ENCODE data around the gene BRCA2.

BRCA2 gene, protein sequence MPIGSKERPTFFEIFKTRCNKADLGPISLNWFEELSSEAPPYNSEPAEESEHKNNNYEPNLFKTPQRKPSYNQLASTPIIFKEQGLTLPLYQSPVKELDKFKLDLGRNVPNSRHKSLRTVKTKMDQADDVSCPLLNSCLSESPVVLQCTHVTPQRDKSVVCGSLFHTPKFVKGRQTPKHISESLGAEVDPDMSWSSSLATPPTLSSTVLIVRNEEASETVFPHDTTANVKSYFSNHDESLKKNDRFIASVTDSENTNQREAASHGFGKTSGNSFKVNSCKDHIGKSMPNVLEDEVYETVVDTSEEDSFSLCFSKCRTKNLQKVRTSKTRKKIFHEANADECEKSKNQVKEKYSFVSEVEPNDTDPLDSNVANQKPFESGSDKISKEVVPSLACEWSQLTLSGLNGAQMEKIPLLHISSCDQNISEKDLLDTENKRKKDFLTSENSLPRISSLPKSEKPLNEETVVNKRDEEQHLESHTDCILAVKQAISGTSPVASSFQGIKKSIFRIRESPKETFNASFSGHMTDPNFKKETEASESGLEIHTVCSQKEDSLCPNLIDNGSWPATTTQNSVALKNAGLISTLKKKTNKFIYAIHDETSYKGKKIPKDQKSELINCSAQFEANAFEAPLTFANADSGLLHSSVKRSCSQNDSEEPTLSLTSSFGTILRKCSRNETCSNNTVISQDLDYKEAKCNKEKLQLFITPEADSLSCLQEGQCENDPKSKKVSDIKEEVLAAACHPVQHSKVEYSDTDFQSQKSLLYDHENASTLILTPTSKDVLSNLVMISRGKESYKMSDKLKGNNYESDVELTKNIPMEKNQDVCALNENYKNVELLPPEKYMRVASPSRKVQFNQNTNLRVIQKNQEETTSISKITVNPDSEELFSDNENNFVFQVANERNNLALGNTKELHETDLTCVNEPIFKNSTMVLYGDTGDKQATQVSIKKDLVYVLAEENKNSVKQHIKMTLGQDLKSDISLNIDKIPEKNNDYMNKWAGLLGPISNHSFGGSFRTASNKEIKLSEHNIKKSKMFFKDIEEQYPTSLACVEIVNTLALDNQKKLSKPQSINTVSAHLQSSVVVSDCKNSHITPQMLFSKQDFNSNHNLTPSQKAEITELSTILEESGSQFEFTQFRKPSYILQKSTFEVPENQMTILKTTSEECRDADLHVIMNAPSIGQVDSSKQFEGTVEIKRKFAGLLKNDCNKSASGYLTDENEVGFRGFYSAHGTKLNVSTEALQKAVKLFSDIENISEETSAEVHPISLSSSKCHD (N-terminal part only)

DNA sequence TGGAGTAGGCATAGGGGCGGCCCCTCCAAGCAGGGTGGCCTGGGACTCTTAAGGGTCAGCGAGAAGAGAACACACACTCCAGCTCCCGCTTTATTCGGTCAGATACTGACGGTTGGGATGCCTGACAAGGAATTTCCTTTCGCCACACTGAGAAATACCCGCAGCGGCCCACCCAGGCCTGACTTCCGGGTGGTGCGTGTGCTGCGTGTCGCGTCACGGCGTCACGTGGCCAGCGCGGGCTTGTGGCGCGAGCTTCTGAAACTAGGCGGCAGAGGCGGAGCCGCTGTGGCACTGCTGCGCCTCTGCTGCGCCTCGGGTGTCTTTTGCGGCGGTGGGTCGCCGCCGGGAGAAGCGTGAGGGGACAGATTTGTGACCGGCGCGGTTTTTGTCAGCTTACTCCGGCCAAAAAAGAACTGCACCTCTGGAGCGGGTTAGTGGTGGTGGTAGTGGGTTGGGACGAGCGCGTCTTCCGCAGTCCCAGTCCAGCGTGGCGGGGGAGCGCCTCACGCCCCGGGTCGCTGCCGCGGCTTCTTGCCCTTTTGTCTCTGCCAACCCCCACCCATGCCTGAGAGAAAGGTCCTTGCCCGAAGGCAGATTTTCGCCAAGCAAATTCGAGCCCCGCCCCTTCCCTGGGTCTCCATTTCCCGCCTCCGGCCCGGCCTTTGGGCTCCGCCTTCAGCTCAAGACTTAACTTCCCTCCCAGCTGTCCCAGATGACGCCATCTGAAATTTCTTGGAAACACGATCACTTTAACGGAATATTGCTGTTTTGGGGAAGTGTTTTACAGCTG, at the start of gene BRCA2, which contains the start of gene ZAR1L:
TSS of gene BRCA2 (plus strand) at position 271 of the 790 bp plus-strand sequence. CDS start 953 bp downstream, outside the sequence.
TSS of gene ZAR1L (minus strand) at position 126 of the 790 bp plus-strand sequence. CDS start 3,438 bp downstream, outside the sequence.
- peak; percentile 92 for DNase-seq

DNA sequence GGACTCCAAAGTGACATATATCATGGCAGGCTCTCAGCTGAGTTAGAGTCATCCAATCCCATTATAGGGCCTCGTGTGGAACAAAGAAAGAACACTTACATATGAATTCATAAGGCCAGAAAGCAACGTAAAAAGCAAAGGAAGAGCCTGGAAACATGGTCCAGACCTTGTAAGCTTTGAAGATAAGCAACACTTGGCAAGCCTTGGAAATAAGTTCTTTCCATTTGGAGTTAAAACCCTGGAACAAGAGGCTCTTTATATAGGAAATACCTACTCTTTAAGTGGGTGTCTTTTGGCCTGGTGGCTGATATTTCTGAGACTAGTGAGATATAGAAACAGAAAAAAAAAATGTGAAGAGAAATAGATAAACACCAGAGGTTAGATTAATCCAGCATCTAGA, 49.6 kb upstream of the BRCA2 start:
- no peak for DNase-seq

DNA sequence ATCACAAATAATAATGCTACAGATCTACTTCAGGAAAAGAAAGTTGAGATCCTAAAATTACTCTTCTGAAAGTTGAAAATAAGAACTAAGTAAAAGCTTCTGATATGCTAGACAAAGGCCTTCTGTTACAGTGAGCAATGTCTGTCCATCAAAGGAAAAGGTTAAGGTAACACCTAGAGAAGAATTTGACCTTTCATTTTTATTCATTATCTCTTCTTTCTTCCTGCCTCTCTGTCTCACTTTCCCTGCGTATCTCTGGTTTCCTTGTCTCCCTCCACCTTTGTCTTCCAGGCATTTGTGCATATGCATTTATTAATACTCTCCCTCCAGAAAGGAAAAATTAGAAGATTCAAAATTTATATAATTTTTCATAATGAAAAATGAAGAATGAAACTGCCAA, 49.2 kb upstream of the BRCA2 start:
- no peak for DNase-seq

DNA sequence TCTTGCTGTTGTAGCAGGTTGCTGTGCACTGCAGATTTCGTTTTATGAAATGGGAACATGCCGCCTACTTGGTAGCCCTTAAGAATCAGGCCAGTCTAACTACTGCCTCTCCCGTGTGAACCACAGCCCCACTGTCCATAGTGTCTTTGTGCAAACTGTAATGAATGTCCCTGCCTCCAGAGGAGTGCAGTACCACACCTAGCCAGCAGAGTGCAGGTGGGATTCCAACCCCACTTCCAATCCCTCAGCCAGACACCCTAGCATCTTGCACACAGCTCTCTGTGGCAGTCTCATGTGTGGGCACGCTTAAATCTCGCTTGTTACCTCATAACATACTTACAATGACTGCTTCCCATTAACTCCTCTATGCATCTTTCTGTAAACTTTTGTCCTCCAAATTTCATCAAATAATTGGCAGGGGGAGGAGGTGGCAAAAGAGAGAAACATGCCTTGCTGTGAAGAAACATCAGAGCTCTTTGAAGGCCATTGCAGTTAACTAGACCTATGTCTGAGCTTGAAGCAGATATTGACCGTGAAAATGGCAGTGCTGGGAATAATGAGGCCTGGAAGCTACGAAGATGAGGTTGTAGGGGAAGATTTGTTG, 47.4 kb upstream of the BRCA2 start:
- peak; percentile 78 for DNase-seq

DNA sequence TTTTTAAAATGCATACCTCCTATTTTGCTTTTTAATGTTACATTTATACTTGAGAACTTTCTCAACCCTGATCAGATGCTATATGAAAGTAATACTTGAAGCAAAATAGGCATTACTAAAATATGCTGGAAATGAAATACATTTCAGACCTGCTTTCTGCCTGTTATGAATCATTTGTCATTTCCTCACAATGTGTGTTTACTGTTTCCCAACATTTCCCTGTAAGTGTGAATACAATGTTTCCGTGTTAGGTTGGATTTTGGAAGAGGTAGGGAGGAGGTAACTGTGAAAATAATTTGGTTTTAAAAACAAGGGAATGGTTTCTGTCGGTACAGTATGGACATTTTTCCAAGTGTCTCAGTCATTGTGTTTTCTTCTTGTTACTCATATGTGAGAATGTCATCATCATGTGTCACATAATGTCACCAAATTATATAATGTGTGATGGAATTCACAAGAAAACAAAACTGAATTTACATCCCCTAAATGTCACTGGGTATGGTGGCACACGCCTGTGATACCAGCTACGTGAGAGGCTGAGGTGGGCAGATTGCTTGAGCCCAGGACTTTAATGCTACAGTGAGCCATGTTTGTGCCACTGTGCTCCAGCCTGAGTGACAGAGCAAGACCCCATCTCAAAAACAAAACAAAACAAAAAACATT, 43.2 kb upstream of the BRCA2 start:
- DNase-seq: no peak

DNA sequence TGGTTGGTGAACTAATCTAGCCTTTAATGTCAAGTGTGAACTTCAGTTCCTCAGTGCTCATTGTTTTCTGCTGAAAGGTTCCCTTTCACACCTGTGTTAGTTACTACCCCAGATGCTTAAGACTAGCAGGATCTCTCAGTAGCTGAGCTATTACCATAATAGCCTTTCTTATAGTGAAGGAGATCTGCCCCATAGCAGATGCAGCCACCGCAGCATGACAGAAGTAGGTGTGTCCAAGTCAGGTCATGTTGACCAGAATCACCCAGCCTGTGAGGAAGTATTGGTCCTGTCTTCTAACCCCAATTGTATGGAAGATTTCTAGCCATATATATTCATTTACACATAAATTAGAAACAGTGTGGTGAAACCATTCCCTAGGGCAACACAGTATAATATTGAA, 37.5 kb upstream of the BRCA2 start:
- DNase-seq: no peak

DNA sequence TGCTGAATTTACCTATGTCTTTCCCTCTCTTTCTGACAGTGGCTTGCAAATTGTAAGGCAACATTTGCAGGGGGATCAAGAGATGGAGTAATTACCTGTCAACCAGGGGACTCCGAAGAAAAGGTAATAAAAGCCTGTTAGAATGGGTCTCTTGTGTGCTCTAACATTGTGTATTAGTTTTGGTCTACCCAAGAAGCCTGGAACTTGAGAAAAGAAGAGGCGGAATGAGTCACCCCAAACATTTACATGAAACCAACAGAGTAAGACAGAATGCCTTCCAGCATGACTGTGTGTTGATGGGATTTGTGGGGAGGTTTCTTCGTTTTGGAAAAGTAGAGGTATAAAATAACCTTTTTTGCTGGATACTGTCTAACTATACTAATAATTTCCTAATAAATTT, 36.9 kb upstream of the BRCA2 start:
- no peak for DNase-seq

DNA sequence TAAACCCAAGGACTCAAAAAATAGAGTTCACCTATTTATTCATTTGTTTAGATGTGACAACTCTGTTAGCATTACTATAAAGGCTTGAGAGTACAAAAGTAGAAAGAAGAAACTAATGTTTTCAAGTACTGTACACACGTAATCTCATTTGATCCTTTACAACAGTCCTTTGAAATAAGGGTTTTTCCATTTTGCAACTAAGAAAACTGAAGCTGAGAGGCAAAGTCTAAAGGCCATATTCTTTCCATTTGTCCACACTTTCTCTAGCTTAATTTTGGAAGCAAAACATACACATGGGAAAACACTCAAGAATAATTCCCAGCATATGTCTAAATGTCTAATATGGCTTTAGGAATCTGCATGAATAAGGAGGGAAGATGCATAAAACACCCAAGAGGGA, 34.2 kb upstream of the BRCA2 start:
- no peak for DNase-seq

DNA sequence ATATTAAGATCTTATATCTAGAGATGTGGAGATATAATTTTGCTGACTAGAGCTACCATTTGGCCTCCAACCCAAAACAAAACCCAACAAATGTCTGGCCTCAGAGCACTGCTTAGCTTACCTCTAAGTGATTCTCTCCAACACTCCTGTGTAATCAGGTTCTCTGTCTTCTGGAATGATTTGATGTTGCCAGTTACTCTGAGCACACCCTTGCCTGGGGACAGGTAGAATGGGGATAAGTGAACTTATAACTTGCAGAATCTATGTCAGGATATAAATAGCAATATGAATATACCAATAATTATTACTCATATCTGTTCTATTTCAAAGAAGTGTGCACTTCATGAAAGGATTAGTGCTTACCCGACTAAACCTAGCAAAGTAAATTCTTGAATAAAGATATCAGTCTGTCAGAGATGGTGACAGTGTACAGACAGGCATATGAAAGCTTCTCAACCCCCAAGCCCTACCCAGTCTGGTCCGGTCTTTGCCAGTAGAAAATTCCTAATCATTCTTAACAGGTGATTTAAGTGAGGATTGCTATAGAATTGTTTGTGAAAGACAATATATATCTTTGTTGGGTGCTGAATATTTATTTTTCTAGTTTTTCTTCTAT, 33.1 kb upstream of the BRCA2 start:
- DNase-seq: no peak

DNA sequence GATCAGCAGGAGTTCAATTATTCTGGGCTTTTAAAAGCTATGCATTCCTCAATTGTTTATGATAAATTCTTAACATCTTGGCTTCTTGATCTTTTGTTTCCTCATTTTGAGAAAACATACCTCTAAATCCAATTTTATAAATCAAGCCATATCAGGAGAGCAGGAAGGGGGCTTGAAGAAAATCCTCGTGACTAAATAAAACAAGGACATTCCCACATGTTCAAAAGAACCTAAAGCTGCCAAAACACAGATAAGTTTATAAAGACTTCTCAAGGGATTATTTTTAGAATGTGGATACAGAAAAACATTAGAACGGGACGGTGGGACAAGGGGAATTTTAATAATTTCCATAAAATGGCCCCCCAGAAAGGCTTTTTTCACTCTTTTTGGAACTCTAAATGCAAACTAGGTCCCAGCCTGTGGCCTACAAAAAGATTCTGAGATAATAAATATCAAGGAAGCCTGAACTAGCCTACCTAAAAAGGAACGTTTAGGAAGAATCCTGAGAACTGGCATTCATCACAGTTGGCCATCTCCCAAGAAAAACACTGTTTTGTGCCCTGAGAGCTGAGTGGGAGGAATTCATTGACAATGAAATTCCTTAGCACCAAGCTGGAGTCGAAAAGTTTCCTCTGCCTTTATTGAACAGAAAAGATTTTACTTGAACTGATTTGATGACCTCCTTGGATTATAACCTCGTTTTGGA, 30.2 kb upstream of the BRCA2 start:
- no peak for DNase-seq

DNA sequence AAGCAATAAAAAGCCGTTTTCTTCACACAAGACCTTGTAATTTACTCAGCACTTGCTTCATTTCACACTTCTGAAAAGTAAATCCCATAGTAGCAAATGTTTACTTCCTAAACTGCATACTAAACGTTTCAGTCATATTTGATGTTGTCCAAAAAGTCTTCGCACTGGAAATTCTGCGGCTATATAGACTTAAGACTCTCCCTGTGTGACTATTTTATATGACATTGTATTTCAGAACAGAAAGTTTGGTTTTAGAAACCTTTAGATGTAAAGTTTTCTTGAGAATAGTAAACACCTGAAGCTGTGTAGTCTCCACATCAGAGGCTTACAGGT, 29.7 kb upstream of the BRCA2 start:
- DNase-seq: no peak

DNA sequence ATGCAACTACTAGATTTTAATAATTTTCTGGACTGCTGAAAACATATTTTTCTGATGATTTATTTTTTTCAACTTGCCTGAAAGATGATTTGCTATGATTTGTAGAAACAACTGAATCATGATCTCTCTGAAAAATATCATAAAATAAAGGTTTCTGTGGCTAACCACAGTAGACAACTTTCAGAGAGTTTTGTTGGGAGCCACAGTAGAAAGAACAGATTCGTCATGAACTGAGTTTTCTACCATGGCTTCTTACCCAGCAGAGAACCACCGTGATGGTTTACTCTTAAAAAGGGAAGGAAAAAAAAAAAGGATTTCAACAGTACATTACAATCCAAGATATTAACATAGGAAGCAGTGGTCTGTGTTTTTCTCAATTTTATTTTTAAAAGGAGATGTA, 18.1 kb upstream of the BRCA2 start:
- DNase-seq: no peak

DNA sequence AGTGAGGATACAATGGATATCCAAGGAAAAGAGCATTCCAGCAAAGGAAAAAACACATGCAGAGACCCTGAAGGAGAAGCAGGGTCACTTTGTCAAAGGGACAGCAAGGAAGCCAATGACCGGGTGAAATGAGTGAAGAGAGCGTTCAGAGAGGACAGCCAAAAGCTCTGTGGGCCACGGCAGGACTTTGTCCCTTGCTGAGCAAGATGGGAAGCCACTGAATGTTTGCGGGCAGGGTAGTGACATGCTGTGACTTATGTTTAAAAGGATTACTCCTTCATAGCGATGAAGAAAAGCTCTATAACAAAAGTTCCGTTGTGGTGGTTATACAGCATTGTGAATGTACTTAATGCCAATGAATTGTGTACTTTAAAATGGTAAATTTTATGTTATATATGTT, 16.6 kb upstream of the BRCA2 start:
- DNase-seq: no peak

DNA sequence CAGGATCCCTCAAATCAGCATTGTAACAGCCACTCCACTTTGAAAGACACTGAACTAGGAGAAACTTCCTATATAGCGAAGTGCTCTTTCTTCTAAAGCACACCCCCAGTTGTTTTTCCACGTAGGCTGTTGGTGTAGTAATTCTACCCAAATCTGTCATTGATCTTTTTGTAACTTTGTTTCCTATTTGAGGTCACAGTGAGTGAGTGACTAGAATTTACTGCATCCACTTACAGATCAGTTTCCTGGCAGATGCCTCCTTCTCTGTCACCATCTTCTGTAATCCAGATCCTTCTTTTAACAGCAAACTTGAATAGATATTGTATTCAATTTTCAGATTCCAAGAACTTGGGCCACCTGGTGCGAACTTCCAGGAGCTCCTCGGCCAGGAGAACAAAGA, 15.4 kb upstream of the BRCA2 start:
- DNase-seq: no peak

DNA sequence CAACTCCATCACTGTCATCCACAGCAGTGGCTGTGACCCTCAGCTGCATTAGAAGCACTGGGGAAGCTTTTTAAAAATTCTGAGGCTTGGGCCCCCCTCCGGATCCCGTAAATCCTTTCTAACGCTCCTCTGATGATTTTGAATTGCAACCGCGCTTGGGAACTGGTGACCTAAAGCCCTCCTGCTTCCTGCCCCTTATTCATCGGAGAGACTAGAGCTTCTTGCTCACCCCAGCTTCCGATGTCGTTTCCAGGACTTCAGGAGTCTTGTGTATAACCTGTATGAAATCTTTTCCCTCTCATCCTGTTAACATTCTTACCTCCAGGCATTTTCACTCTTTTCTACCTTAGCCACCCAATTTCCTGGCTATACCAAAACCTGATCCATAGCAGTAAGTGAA, 14.9 kb upstream of the BRCA2 start:
- no peak for DNase-seq

DNA sequence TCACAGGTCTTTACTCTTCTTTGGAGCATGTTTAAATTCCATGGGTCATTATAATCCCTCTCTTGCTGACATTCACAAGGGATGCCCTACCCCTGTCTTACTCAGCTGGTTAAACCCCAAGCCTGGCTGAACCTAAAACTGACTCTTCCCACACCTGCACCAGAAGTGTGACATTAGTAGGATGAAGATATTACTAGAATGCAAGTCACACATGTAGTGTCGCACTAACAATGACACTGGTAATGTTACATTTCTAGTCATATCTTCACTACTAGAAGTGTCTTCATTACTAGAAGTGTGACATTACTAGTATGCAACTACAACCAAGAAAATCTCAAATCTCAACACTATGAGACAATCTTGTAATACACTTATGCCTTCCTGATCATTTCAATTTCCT, 14.4 kb upstream of the BRCA2 start:
- DNase-seq: no peak

DNA sequence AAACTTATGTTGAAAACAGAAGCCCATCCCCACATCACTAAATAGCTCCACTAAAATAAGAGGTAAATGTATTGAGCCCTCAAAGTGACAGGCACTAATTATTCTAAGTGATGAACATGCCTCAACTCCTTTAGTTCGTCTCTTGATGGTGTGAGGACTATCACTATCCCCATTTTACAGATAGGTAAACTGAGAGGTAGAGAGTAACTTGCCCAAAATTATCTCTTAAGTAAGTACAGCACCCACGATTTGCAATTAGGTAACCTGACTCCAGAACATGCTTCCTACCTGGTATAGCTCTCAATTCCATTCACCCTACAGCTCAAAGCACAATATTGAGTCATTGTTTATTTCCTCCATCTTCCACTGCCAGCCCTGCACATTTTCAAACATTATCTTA, 12.8 kb upstream of the BRCA2 start:
- DNase-seq: no peak

DNA sequence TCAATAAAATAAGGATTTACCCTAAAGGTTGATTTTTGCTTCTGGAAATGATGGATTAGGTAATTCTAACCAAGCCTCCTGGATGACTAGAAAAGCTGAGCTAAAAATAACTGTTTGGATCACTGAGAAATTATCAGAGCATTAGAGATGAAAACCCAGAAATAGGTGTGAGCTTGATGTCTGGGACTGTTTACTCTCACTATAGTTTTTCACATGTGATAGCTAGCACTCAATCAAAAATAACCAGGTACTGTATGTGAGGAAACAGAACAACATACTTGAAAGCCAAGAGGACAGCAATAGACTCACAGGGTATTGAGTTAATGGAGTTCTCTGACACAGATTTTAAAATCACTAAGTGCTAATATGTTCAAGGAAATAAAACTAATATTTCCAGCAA, 9.7 kb upstream of the BRCA2 start:
- DNase-seq: no peak

DNA sequence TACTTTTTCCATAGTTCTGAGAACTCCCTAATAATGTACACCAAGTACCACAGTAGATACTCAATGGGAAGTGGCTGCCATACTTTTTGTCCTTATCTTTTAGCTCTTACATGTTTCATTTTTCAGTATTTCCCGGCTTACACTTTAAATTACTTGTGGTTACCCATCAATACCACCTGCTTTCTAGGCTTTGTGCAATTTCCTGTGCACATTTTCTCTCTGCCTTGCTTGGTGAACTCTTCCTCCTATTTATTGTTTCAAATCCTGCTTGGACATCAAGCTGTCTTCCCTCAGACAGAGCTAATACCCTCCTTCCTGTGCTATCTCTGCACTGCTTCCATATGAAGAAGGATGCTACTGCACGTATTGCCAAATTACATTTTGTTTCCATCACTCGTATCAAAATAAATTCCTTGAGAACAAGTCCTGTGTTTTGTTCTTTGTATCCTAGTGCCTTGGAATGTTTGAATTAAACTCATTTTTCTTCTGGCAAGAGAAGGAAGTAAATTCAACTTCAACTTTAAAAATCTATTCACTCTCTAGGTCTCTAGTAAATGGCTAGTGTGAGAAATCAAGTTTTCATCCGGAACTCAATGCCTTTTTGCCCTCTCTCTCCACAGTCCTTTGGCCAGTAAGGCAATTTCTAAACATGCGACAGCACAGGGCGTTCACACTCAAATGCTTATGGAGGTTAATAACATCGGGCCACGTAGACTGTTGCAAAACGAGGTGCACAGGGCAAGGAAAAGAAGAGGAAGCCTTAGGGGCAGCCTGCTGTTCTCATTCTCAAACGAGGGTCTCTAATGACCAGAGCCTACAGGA, 5.8 kb upstream of the BRCA2 start:
- no peak for DNase-seq
